GM19025 (cell line): ENCODE data around the gene GALR3.

Source experiments
- ATAC-seq: cut with Tn5 transposase; IDR thresholded peaks from one replicate; pipeline ENCODE4 v1.9.1; 2021; ENCODE audit warnings: mild to moderate bottlenecking, low read depth, moderate library complexity; ENCODE audit not compliant: unreplicated experiment

GALR3 gene

DNA sequence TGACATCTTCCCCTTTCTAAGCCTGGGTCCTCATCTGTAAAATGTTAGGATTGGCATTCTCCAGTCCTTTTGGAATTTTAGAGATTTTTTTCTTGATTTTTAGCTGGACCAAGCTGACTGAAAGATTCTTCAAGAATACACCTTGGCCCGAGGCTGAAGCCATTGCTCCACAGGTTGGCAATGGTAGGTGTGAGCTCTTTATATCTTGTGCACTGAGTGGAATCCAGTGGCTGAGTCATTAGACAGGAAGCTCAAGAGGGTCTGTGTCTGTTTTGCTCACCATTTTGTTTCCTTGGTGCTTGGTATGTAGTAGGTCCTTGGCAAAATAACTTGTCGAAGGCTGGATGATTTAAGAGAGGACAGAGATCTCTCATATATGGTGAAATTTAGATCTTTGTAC, 32.3 kb downstream of the GALR3 start:
- ATAC-seq: no peak

DNA sequence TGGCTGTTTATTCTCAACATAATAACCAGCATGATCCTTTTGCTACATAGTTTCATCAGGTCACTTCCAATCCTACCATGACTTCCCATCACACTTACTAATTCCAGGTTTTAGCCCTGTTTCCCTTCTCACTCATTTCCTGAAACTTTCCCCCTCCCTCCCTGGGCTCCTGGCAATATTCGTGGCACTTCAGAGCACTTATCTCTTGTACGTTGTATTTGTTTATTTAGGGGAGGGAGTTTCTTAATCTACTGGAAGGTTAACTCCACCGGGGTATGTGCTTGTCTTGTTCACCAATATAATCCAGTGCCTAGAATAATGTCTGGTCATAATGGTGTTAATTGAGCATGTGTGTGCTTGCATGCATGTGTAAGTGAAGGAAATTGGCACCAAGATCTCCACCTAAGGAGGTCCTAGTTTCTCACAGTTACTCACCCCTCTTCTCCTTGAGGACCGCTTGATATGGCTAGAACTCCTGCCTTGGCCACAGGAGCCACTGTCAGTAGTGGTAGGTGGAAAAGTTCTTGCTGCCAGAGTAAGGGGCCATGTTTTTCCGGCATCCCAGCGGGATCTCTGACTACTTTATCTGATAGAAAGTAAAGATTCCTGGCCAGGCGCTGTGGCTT, 37.7 kb downstream of the GALR3 start:
- no peak for ATAC-seq

DNA sequence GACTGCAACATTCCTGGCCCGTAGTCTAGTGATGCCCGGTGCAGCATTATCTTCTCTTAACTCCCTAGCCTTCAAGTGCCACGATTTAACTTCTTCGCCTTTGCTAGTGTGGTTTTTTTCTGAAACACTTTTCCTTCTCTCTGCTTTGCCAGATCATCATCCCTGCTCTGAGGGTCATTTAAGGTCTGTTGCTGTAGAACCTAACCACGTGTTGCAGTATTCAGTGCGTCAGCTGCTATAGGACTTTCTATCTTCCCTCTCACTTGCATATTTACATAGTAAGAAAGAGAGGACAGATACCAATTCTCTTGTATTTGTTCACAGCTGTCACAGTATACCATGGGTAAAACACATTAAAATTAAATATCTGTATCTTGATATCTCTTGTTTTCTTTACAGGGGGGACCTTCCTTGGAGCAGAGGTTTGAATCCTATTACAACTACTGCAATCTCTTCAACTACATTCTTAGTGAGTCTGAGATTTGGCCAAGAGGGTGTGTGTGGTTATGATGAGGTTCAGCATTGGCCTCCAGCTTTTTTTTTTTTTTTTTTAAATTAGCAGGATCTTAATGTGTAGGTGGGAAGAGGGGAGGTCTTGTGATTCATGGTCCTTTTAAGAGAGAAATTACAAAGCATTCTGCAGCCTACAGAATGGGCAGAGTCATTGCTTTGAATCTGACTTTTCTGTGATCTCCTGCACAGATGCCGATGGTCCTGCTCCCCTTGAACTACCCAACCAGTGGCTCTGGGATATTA, 39.6 kb downstream of the GALR3 start:
- no peak for ATAC-seq

DNA sequence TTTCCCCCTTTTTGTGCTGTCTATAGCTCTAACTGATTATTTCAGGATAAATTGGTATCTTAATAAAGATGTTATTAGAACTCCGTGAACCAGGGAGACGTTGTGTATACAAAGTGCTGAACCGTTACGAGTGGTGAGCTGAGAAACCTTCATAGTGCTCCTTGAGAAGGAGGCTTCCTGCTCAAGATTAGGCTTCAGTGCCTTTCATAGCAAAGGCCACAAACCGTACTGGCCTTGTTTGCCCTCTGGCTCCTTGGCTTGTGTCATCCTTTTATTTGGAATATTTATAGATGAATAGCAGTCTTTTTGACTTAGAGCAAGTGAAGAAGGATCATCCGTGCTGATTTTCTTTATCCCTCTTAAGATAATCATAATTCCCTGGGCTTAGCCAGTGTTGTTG, 42.3 kb downstream of the GALR3 start:
- no peak for ATAC-seq

DNA sequence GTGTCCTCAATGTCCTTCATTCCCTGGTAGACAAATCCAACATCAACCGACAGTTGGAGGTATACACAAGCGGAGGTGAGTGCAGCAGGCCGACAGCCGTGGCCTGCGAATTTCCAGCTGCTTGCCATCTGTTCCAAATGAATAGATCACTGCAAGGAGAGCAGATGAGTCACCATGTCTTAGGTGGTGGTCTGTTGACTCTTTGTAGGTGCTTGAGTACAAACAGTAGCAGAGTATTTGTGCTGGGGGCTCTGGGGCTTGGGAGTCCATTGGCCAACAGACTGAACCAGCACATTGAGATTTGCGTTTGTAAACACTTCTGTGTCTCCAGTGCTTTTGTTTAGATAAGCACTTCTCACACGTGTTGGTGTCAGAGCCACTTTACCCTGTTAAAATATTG, 47.1 kb downstream of the GALR3 start:
- no peak for ATAC-seq
